Hepatic stellate cell (primary cell): ENCODE results near the gene EFCAB10.
"Not testable (repeated sequence)": the region's sequence is repeated elsewhere in the genome, so short reads cannot be mapped to it uniquely, and the experiment has no call there.

ENCODE experiments used
- DNase-seq: peaks from one replicate; pipeline ENCODE4 v3.0.0; 2011; ENCODE audit warnings: low spot score

Gene EFCAB10

DNA sequence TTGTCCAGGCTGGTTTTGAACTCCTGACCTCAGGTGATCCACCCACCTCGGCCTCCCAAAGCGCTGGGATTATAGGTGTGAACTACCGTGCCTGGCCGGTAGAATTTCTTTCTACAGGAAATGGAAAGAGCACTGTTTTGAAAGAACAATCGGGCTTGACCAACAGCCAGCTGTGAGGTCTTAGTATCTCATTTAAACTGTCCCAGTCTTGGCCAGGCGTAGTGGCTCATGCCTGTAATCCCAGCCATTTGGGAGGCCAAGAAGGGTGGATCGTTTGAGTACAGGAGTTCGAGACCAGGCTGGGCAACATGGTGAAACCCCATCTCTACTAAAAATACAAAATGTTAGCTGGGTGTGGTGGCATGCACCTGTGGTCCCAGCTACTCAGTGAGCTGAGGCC, 17.8 kb upstream of the EFCAB10 start:
- not testable (repeated sequence) for DNase-seq

DNA sequence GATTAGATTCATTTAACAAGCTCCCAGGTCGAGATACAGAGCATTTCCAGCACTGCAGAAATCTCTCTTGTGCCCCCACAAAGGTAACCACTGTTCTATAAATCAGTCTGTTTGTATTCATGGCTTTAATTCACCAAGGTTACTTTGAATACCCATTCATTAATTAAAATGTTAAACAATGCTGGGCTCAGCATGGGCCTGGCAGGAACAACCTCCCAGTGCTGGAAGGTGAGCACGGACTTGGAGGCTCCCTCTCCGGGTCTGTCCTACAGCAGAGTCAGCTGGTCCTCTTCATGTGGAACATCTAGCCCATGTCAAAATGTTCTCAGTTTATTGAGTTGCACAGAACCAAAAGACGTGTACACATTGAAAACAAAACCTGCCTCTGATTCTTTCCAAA, 15.6 kb upstream of the EFCAB10 start:
- DNase-seq, result no peak

DNA sequence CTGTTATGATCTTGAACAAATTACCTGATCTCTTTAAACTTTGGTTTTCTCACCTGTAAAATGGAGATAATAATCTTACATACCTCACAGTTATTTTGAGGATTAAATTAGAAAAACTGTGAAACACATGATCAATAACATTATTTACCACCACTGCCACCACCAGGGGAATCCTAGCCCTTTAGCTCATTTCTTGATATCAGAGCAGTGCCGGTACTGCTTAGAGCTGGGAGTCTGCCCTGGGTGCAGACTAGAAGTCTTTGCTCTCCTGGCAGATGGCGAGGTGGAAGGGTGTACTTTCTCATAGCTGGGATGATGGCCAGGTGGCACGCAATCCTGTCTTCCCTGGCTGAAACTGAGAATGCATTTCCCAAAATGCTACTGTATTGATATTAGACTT, 12.7 kb upstream of the EFCAB10 start:
- no peak for DNase-seq

DNA sequence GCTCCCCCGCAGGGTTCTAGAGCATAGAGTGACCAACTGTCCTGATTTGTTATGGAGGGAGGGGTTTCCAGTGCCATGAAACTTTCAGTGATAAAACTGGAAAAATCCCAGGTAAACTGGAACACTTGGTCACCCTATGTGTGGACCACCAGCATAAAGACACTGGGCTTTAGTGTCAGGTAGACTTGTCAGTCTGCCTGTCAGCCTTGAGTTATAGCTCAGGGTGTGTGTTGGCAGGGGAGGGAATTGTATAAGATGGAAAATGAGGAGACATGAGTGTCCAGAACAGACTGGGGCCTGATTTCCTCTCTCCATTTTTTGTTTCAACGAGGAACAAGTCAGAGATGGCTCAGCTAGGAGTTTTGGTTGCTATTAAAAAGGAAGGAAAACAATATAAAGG, 10.2 kb upstream of the EFCAB10 start:
- no peak for DNase-seq

DNA sequence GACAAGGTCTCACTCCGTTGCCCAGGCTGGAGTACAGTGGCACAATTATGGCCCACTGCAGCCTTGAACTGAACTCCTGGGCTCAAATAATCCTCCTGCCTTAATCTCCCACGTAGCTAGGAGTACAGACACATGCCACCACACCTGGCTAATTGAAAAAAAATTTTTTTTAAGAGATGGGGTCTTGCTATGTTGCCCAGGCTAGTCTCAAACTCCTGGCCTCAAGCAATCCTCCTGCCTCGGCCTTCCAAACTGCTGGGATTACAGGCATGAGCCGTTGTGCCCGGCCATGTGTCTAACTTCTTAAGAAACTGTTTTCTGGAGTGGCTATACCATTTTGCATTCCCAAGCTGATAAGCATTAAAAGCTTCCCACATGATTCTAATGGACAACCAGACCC, 9.5 kb upstream of the EFCAB10 start:
- DNase-seq, result no peak

DNA sequence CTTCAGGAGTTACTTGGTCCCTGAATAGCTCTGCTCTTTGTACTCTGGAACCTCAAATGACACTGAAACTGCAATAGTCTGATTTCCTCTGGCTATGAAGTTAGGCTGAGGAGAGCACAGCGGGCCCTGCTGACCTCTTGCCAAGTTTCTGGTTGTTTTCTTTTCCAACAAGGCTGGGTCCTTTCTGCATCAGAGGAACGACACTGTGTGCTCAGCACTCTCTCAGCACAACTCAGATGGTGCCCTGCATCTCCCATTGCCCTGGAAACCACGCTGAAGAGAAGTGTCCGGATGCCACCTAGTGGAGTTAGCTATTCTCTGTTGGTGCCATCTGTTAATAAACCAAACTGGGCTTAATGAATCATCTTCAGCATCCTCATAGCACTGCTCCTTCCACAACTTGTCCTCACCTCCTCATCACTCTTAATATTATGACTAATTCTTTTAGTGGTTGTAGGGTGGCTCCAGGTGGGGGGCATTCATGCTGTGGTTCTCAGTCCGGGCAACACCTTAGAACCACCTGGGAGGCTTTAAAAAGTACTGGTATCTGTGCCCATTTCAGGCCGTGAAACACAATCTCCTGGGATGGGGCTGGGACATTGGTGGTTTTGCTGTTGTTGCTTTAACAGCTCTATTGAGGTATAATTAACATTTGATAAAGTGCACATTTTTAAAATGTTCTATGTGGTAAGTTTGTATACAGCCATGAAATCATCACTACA, 8.2 kb upstream of the EFCAB10 start:
- DNase-seq, result peak; percentile 79

DNA sequence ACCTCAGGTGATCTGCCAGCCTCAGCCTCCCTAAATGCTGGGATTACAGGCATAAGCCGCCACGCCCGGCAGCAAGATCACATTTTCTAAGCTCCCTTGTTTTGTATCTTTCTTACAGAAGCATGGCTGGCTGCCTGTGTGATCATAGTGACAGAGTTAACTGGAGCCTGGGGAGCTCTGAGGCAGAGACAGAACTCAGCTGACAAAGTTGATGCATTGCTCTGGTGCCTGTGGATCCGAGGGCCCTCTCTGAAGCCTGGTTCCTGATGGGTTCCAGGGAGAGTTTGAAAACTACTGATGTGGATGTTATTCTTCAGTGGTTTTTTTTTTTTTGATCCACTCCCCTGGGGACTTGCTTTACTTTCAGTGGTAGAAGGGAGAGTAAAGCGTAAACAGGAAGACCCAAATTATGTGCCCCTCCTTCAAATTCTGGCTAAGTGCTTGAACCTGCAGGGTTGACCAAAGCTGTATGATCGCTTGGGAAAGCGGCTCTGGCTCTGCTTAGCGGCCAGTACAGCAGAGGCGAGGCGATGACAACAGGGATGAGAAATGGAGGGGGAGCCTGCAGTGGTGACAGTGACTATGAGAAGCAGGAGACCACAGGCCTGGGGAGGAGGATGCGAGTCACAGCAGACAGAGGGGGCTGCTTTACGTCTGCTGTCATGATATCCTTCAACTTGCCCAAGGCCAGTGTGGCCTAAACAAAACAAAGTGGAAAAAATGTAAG, 6.8 kb upstream of the EFCAB10 start:
- peak; percentile 38 for DNase-seq

DNA sequence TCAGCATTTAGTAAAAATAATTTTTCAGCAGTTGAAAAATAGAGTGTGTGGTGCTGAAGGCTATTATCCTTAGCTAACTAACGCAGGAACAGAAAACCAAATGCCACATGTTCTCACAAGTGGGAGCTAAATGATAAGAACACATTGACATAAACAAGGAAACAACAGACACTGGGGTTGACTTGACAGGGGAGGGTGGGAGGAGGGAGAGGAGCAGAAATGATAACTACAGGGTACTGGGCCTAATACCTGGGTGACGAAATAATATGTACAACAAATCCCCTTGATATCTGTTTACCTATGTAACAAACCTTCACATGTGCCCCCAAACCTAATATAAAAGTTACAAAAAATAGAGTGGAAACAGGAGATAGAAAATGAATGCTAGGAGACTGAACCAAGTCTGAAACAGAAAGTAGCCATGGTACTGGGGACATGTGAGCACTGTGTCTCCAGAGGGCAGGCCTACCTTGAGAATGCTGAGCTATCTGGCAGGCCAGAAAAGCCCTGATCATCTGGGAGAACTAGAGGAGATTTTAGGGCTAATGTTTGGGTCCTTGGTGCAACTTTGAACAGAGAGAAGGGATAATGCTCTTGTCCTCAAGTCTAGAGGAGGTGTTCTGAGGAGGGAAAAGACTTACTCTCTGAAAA, 4.7 kb upstream of the EFCAB10 start:
- no peak for DNase-seq

DNA sequence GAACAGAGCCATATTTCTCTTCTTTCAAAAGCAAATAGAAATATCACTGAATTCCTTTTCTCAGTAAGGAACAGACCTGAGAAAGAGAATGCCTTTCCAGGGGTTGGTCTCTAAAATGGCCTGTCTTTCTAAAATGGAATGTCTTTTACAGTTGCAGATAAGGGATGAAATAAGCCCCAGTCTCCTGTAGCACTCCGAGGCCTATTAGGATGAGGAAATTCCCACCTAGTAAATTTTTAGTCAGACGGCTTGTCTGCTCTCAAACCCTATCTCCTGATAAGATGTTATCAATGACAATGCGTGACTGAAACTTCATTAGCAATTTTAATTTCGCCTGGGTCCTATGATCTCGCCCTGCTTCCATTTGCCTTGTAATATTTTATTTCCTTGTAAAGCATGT, 2.9 kb upstream of the EFCAB10 start:
- no peak for DNase-seq

DNA sequence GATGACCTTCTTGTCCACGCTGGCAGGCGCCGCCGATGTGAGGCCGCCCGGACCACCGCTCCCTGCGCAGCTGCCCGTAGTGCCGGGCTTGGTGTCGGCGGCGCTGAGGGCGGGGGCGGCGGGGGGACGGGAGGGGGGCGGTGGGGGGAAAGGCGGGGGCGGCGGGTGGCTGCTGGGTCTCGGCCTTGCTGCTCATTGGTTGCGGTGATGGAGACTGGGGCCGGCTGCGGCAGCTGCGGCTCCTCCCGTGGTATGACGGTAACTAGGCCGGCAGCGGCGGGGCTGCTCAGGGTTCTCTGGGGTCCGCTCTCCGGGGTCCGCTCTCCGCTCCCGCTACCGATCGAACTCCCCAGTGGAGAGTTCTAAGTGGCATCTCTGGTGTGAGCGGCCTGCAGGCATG, 1.8 kb upstream of the EFCAB10 start:
- no peak for DNase-seq

DNA sequence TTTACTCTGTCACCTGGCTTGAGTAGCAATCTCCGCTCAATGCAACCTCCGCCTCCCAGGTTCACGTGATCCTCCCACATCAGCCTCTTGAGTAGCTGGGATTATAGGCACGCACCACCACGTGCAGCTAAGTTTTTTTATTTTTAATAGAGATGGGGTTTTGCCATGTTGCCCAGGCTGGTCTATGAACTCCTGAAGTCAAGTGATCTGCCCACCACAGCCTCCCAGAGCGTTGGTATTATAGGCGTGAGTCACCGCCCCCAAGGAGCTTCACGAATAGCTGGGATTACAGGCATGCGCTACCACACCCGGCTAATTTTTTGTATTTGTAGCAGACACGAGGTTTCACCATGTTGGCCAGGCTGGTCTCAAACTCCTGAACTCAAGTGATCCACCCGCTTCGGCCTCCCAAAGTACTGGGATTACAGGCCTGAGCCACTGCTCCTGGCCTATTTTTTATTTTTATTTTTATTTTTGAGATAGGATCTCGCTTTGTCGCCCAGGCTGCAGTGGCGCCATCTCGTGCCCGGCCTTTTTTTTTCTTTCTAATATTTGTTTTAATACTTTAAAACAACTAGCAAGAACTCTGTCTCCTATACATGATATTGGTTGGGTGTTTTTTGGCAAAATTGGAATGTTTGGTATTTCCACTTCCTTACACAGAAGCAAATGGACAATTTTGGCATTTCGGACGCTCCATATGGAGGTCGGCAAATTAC, 1.1 kb downstream of the EFCAB10 start:
- no peak for DNase-seq

DNA sequence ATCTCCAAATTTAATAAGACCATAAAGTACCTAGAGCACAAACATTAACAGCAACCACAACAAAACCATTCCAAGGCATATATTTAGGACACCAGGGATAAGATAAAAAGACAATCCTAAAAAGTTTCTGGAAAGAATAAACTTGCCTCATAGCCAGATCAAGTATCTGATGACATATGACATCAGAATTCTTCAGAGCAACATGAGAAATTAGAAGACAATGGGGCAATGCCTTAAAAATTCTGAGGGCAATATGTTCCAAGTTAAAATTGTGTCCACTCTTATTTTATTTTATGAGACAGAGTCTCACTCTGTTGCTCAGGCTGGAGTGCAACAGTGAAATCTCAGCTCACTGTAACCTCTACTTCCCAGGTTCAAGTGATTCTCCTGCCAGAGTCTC, 2.8 kb downstream of the EFCAB10 start:
- no peak for DNase-seq

DNA sequence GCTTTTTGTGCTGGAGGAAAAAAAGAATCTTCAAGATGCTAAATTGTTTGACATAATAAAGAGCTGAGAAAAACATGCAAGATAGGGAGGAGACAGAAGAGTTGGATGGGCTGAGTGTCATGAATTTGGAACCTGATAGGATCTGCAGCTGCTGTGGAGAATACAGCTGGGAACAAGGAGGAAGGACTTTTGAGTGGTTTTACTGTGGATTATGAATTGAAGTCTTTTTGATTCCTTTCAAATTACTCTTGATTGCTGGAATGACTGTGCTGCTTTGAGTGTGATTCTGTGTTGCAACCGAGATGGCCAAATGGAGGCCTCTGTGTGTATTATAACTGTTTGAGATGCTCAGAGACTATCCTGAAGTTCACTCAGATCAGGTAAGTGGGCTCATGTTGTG, 4.0 kb downstream of the EFCAB10 start:
- DNase-seq, result no peak

DNA sequence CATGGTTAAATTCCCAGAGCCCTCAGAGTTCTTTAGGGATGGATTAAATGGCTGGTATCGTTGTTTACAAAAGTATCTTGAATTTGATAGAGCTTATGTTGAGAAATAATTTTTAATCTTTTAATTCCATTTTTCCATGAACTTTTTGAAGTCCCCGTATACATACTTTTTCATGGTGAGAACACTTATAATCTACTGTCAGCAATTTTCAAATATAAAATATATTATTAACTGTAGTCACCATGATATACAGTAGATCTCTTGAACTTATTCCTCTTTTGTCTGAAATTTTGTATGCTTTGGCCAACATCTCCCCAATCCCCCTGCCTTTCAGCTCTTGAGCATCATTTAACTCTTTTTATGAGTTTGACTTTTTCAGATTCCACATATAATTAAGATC, 9.4 kb downstream of the EFCAB10 start:
- no peak for DNase-seq

DNA sequence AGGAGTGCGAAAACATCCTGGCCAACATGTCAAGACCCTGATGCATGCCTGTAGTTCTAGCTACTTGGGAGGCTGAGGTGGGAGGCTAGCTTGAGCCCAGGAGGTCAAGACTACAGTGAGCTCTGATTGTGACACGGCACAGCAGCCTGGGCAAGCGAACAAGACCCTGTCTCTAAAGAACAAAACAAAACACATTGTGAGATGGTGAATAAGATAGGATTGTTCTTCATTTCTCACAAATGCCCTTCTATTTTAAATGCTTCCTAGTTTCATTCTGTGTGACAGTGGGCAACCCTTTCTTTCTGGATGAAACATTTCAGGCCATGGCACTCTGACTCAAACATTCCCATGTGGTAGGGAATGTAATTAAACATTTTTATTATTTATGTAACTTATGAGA, 13.5 kb downstream of the EFCAB10 start:
- no peak for DNase-seq

DNA sequence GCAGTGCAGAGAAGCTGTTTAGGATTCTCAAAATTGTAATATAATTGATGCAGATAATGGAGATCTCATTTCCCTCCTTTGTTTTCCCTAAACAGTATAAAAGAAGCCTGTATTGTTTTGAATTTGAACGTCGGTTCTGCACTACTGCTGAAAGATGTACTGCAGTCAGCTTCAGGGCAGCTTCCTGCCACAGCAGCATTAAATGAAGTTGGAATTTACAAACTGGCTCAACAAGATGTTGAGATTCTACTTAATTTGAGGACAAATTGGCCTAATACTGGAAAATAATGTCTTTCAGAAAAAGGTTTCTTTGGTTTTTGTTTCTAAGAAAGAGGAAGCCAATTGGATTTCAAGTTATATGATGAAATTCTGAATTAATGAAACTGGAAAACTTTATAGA, 14.3 kb downstream of the EFCAB10 start:
- no peak for DNase-seq

DNA sequence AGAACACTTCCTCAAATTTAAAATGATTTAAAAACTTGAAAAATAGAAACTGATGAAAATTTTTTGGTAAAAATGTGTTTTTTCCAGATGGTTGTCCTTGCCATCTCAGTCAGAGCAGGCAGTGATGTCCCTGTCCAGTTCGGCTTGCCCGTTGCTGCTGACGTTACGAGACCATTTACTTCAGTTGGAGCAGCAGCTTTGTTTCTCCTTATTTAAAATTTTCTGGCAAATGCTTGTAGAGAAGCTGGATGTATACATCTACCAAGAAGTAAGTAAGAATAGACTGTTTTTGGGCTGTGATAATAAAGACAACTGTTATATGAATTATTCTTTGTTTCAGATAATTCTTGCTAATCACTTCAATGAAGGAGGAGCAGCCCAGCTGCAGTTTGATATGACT, 16.1 kb downstream of the EFCAB10 start:
- no peak for DNase-seq

DNA sequence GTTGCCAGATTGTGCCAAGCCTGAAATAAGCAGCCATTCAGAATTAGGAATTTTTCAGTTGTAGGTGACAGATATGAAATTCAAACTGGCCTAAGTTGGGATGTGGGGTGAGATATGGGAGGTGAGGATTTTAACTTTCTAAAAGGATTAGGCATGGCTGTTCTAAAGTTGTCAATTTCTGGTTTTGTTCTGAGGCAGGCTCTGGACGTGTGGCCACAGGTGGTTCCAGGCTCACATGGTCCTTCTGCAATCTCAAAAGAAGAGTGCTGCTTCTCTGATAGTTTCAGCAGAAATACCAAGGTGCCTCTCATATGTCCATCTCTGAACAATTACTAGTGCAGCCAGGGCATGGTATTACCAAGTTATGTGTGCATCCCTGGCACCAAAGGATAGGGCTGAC, 21.4 kb downstream of the EFCAB10 start:
- no peak for DNase-seq

DNA sequence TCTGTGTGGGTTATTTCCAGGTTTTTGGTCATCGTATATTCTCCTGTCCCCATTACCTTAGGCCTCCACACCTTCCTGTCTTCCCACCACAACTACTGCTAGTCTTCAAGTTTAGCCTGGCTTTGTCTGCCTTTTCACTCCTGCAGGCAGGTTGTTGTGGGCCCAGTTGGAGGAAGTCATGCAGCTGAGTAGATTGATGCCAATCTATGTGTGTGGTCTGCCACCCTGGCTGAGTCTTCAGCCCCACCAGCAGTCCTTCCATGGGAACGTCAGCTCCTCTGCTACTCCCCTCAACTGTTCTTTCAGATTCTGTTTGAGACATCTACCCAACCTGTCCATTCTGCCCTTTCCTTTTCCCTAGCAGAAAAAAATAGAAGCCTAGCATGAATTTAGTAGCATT, 43.0 kb downstream of the EFCAB10 start:
- DNase-seq, result no peak

DNA sequence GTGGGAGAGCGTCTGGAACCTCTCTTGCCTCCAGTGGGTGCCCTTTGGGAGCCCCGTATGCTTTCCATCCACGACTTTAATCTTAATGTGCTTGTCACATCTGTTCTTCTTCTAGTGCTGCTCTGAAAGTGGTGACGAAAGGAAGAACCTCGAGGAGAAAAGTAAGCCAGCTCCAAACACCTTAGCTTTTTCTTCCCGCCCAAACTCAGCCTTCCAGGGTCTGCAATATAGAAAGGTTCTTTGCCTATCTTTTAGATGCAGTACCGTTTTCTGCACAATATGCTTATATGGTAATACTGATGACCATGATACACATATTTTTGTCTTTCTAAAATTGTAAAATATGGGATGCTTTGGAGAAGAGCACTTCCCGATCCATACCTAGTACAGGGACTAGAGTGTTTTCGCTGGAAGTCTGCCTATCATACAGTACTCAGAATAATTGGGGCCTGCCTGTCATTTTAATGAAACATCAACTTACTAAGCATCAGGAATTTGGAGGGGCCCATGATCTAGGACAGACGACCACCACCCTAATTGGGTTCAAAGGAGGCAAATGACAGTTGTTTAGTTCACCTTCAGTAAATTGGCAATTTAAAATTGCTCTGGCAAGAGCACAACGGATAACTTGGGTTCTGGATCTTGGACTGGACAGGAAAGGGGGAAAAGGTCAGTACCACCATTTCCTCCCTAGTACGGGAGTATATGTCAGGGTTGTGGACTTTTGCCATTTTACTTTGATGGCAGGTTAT, 48.4 kb downstream of the EFCAB10 start:
- DNase-seq, result no peak

DNA sequence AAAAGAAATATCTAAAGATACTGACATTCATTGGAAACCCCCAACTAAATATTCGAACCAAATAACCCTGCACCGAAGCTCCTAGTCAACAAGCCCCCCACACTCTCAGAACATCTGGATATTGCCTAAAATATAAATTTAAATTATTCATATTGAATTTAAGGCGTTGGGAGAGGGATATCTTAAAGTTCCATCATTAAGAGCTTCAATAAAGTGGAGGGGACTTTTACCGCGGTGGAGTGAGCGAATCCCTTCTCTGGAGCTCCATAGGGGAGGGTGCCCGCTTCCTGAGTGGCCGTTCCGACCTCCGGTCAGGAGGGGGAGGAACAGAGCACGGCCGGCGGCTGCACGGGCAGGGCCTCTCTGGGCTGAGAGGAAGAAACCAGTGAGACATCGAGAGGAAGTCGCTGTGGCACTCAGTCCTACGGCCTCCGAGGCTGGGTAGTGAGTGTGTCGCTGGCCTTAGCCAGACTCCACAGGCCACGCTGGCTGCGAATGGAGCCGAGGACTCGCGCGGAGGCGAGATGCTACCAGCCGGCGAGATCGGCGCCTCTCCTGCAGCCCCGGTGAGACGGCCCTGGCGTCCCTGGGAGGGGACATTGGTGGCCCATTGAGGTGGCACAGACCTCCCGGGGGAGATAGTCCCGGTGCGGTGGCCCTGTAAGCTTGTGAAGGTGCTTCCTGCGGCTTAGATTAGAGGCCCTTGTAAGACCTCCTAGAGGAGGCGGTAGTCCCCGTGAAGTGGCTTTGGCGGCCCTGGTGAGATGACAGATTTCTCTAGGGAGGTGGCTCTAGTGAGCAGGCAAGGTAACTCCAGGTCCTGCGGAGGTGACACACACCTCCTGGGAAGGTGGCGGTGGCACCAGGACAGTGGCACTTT, 49.3 kb downstream of the EFCAB10 start, which contains the start of gene RINT1:
Gene RINT1, plus strand, starts transcription at position 410 of the 880 bp plus-strand sequence. Its CDS starts 115 bp downstream, at position 525.
- peak; percentile 85 for DNase-seq
